Retina (tissue), 1 donor: Measurements from ENCODE around the gene FHOD3.

Experiments used
- DNase-seq: peaks from one replicate; pipeline ENCODE4 v3.0.0-alpha.2; 2016

The FHOD3 gene

DNA sequence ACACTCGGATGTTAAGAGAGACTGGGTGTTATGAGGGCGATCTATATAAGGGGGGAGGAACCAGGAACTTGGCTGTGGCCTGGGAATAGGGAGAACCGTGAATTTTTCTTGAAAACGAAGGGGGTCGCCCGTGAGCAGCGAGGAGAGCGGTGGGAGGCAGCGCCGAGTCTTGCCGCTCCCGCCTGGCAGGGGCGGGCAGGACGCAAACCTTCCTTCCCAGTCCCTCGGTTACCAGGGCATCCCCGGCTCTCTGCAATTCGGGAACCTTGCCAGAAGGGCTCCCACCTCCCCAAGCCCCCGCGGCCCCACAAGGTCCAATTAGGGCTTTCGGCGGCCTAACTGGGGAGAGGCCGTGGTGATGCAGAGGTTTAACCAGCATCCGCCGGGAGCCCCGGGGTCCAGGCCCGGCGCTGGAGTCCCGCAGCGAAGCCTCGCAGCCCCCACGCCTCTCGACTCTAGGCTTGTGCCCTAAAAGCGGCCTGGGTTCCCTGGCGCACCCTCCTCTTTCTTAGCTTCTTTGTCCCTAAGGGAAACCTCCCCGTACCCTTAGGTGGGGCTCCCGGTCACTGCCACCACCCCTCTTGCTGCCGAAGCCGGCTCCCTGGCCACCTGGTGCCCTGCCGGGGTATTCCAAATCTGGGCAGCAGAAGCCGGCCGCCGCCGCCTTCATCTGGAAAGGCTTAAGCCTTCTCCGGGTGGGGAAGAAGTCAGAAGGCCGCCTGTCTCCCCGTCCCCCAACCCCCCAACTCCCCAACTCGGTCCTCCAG, 680 bp upstream of the FHOD3 start:
- DNase-seq: peak; percentile 84

DNA sequence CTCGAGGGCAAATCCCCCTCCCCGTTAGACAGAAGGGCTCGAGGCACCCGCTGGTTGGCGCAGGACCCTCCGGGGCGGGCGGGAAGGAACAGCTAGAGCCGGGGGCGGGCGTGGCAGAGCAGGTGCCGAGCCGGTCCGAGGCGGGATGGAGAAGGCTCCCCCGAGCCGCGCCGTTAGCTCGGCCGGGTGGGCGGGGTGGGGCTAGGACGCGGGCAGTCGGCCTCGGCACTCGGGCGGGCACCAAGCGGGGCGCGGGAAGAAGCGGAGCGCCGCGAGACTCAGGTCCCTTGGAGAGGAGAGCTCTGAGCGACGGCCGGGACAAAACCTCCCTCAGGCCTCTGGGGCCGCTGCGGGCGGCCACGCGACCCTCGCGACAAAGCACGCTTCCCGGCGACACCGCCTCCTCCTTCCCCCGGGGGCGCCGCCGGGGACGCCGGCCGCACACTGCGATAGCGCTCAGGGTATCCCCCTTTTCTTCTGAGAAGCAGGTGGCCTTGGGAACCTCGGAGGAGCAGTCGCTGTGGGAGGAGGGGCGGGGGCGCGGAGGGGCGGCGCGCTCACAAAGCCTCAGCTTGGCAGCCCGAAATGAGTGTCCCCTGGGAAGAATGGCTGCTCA, 721 bp downstream of the FHOD3 start:
- peak; percentile 83 for DNase-seq

- no peak for DNase-seq
Observed at GRCh38 chr18:36299015-36299414, 1.5 kb downstream of the FHOD3 start.

- no peak for DNase-seq
Observed at GRCh38 chr18:36300211-36300610, 2.7 kb downstream of the FHOD3 start.

- DNase-seq: no peak
Observed at GRCh38 chr18:36301884-36302283, 4.4 kb downstream of the FHOD3 start.

- peak; percentile 46 for DNase-seq
Observed at GRCh38 chr18:36302676-36303075, 5.2 kb downstream of the FHOD3 start.

GRCh38 chr18:36303211-36303844, 5.8 kb downstream of the FHOD3 start:
- no peak for DNase-seq

GRCh38 chr18:36304723-36305122, 7.2 kb downstream of the FHOD3 start:
- no peak for DNase-seq

DNA sequence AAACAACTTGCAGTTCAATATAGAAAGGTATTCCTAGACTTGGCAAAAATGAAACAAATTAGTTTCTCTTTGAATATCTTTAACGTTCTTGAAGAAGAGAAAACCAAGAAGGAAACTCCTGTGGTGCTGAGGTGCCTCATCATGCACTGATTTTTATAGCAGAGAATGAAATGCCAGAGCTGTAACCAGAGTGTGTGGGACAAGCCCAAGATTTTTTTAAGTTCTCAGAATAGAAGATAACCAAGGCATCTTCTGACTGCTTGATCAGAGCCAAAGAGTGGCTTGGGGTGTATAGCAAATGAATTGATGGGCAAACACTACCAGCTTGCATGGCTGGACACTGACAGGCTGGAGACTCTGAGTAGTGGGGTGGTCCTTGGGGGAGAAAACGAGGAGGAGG, 7.9 kb downstream of the FHOD3 start:
- DNase-seq: no peak

DNA sequence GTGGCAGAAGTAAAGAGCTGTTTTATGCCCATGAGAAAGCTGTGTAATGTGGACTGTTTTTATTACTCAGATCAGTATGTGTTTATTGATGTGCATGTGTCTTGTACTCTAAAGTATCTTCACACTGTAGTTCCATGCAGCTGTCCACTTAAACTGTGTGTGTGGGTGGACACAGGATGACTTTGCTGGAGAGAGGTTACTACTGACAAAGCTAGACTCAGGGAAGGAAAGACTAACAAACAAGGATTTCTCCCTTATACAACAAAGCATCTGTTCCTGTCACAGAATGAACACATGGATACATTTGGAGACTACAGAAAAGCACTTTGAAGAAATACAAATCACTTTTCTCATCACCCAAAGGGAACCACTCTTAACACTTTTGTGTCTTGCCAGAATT, 10.0 kb downstream of the FHOD3 start:
- DNase-seq: no peak

DNA sequence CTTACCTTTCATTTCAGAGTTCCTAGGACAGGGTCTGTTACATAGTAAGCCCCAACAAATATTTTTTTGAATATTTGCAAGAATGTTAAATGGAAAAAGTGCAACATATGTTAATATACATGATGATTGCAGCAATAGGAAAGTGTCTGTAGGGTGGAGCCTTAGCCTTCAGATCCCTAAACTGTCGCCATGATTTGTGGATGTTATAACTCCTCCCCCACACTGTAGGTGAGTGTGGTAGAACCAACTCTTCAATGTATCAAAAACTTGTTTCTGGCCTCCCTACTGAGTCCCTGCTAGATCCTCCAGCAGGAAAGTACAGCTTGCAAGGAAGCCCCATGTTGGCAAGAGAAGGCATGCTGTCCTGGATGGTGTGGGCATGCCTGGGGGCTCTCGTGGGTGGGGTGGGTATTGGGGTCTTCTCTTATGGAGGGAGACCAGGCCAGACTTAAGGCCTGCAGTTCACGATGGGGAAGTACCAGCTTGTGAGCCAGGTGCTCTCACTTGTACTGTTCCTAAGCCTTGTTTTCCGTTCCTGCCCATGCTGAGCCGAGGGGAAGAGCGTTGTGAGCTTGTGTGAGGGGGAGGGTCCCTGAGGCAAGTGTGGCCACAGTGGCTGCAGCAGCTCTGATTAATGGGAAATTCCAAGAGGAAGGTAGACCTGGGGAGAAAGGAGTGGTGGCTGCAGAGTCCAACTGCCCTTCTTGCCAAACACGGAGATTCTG, 11.4 kb downstream of the FHOD3 start:
- DNase-seq: no peak

DNA sequence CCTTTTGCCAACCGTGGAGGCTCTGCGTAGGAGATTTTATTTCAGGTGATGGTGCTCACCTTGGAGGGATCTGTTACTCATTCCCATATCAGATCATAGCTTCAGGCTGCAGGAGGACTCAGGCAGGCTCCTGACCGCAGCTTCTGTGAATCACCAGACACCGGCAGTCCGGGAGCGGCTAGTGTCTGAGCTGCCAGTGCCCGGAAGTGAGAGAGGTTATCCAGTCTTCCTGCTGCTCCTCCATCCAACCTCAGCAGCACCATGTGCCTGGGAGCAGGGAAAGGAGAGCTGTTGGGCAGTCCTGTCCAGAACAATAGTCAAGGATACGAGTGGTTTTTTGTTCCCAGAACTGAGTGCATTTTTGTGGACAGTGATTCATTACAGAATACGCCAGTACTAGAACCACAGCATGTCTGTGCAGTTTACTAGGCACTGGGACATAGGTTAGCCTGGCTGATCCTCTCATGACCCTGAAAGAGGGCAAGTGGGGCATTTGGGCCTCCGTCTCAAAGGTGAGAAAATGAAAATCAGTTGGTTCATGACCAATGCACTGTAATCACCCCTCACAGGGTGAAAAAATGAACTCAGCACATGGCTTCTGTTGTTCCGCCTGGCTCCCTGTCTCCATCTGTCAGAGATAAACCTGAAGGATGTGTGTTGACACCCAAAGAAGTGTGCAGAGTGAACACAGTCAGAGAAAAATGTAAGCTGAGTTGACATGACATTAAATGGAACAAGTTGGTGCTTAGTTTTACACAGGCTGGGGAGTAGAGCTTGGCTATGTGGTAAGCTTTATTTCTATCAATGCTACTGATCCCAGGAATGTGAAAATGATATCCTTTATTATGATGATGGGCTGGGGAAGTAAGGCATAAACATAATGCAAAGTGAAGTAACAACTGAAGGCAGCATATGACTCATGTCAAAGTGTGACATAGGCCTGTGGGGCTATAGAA, 12.2 kb downstream of the FHOD3 start:
- DNase-seq: no peak

DNA sequence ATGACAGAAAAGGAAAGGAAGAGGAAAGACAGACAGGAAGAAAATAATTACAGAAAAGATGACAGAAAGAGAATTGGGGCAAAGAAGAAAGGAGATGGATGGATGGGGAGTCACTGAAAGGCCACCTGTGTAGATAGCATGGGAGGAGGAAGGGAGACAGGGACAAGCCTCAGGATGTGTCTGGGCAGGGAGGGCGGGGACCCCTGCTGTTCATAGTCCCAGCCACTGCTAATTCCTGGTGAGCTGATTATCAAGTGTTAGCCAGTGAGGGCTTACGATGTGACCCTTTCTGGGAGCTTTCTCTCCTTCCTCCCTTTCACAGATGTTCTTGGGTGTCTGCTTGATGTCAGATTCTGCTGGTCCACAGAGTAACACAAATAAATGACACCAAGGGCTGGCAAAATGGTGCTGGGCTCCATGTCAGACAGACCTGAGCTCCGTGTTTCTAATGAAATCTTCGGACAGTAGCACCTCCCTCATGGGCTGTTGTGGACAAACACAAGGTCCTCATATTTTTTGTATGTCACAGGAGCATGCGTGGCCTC, 13.6 kb downstream of the FHOD3 start:
- DNase-seq: no peak

DNA sequence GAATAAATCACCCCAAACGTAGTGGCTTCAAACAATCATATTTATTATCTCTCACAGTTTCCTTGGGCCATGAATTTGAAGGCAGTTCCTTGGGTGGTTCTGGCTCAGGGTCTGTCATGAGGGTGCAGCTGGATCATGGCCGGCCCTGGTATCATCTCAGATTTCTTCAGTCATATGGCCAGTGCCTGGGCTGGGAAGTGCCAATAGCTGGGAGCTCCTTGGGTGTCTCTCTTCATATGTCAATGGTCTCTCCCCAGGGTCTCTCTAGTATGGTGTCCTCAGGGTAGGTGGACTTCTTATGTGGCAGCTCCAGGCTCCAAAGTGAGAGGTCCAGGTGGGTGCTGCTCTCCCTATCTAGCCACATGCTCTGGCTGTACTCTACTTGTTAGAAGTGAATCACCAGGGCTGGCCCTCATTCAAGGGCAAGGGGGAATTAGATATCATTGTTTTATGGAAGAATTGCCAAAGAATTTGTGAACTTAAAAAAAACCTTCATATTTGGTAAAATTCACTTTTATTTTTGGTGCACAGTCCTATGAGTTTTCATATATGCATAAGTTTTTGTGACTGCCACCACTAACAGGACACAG, 15.4 kb downstream of the FHOD3 start:
- DNase-seq: no peak

DNA sequence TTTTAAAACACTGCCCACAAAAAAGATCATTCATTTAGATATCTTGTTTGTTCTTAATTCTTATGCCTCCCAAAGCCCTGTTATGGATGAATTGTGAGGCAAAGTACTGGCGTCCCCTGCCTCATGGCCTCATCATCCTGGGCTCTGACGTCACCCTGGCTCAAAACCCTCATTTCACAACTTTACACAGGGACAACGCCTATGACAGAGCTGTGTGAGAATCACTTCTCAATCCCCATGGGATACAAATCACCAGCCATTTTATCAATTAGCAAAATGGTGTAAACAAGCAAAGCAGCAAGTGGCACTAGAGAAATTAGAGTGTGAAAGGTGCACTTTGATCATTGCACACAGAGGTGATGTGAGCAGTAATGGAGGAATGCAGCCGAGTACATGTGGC, 16.6 kb downstream of the FHOD3 start:
- DNase-seq: no peak

DNA sequence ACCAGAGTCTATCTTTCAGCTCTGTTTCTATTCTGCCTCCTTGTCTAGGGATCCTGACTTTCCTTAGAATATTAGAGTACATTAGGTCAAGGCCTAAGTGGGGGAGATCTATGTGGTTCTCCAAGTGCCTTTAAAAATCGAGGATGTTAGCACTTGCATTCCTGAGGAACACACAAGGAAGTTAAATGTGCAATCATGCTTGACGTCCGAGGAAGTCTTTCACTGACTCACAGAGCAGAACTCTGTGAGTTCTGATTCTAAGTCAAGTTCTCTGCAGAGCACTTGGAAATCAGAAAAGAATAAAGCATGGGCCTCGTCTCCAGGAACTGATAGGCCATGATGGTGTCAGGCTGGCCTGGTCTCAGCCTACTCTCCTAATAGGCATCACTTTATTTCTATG, 17.2 kb downstream of the FHOD3 start:
- no peak for DNase-seq

- no peak for DNase-seq
Observed at GRCh38 chr18:36315736-36316135, 18.2 kb downstream of the FHOD3 start.

GRCh38 chr18:36316246-36316645, 18.7 kb downstream of the FHOD3 start:
- DNase-seq: no peak

DNA sequence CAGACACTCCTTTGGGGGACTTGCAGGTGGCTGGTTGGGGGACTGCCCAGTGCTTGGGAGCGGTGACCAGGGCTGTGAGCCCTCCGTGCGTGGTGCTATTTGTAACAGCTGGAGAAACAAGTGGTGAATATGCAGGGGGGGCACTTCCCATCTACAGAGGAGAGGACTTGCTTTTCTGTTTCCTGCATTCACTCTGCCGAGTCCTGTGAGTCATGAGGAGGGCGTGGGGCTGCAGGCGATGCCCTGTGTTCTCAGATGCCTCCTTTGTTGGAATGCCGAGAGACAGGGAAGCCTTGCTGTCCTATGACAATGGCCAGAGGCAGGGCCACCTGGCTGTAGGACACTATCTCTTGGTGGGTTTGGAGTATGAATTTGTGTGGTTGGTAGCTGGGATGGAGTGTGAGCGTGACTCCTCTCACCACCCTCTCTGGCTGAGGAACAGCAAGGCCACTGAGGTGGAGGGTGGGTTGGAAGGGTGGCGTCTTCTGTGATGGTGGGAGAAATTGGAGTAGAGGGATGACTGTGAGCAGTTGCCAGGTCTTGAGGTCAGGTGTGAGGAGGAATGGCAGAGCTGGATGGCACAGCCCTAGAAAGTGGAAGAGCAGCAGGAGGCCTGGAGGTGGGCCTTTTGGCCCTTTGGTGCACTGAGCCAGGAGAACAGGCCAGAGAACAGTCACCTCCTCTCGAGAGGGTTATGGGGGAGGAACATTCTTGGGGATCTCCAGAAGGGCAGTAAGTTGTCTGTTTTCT, 24.3 kb downstream of the FHOD3 start:
- no peak for DNase-seq

GRCh38 chr18:36322408-36322728, 24.9 kb downstream of the FHOD3 start:
- no peak for DNase-seq

- no peak for DNase-seq
Observed at GRCh38 chr18:36322734-36323133, 25.2 kb downstream of the FHOD3 start.
